ENCODE measurements around the gene KRTAP10-11. TPM values are rescaled to one million over a fixed set of nuclear protein-coding genes. Genes with fewer than 3 reads are reported as not detected.
"Not testable (repeated sequence)": the region's sequence is repeated elsewhere in the genome, so short reads cannot be mapped to it uniquely, and the experiment has no call there.

KRTAP10-11 gene
- total and polyA plus RNA-seq, 2 donors = not detected

DNA sequence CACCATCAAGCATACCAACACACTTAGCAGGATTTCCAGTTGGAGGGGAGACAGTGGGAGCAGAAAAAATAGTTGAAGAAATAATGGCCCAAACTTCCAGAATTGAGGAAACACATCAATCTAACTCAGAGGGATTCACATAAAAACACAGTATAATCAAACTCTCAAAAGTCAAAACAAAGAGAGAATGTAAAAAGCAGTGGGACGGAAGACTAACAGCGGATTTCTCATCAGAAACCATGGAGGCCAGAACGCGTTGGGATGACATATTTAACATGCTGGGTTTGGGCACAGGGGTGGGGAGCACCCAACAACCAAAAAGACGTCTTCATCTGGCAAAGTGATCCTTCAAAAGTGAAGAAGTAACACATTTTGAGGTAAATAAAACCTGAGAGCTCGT, 26.3 kb upstream of the KRTAP10-11 start:
- Histone ChIP-seq H3K4me3 (ENCODE audit: low read depth, low read length) (no peak overlapping the region), H3K36me3 (ENCODE audit: insufficient read depth) (no peaks in the 10 kb centered on the region), H3K27ac (ENCODE audit: low read depth) (no peak overlapping the region), H3K4me1 (ENCODE audit: insufficient read depth) (no peaks in the 10 kb centered on the region)
- no peak for DNase-seq (ENCODE audit: extremely low spot score)
- WGBS = 85% methylated on average over 6 of the region's 6 CpGs

DNA sequence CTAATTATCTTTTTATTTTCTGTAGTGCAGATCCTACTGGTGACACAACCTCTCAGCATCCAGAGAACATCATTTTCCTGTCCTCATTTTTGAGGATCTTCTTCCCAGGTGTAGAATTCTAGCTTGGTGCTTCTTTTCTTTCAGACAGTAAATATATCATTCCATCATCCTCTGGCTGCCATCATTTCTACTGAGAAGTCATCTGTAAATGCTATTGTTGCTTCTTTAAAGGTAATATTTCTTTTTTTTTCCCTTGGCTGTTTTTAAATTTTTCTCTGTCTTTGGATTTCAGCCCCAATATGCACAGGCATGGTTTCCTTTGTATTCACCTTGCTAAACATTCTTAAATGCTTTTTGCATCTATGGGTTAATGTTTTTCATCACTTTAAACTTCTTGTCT, 22.6 kb upstream of the KRTAP10-11 start:
- Histone ChIP-seq H3K36me3 (ENCODE audit: insufficient read depth) (no peaks in the 10 kb centered on the region), H3K4me1 (ENCODE audit: insufficient read depth) (no peaks in the 10 kb centered on the region), H3K4me3 (ENCODE audit: low read depth, low read length) (no peak overlapping the region), H3K27ac (ENCODE audit: low read depth) (no peak overlapping the region)
- no peak for DNase-seq (ENCODE audit: extremely low spot score)

DNA sequence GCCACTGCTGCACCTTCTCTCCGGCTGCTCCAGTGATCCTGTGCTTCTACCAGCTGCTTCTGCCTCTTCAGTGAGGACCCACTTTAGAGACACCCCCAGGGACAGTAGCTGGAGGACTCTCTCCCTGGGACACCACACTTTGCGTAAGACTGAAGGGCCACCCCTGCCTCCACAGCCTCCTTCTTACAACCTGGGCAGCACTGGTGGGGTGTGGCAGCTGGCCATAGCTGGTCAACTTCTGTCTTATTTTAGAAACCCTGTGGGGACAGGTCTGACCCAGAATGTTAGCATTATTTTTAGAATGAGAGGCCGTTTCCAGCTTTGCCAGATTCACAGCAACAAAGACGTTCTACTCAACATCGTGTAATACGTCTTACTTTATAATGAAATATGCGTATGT, 20.5 kb upstream of the KRTAP10-11 start:
- Histone ChIP-seq H3K27ac (ENCODE audit: low read depth) (no peak overlapping the region), H3K4me3 (ENCODE audit: low read depth, low read length) (no peak overlapping the region), H3K36me3 (ENCODE audit: insufficient read depth) (no peaks in the 10 kb centered on the region), H3K4me1 (ENCODE audit: insufficient read depth) (no peaks in the 10 kb centered on the region)
- WGBS = 89% methylated on average over 7 of the region's 7 CpGs
- no peak for DNase-seq (ENCODE audit: extremely low spot score)

DNA sequence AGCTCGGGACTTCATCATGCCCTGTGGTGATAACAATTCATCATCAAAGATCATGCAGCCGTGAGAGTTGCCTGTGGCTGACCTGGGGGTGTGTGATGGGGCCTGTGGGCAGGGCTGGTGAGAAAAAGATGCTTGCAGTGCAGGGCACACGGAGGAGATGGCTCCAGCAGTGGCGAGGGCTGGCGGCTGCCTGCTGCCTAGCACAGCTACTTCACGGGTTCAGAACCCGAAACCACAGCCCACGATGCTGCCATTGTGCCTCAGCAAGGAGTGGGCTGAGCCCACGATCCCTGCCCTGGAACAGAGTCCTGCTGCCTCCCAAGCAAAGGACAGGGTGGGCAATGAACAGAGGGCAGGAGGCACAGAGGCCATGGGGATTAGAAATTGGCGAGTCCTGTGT, 20.0 kb upstream of the KRTAP10-11 start:
- Histone ChIP-seq H3K4me3 (ENCODE audit: low read depth, low read length) (no peak overlapping the region), H3K36me3 (ENCODE audit: insufficient read depth) (no peaks in the 10 kb centered on the region), H3K27ac (ENCODE audit: low read depth) (no peak overlapping the region), H3K4me1 (ENCODE audit: insufficient read depth) (no peaks in the 10 kb centered on the region)
- DNase-seq (ENCODE audit: extremely low spot score) = no peak
- WGBS = 69% methylated on average over 10 of the region's 10 CpGs

DNA sequence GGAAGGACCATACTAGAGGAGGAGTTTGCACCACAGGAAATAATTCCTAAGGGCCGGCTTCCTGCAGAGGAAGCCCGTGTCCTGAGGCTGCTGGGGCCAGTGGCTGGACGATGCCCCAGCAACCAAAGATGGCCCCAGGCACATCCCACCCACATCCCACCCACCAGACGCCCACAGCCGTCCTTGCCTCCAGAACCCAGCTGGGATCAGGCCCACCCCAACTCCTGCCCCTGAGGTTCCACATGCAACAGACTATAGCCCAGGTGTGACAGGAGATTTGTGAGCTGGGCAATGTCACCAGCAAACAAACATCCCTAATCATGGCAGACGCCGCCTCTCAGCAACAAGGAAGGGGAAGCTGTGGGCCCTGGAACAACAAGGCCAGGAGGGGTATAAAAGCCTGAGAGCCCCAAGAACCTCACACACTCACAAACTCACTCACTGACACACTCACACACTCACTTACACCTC, 19.5 kb upstream of the KRTAP10-11 start, which contains the start of gene KRTAP10-9:
KRTAP10-9 (plus strand) TSS at position 421 of the 471 bp plus-strand sequence. CDS start 79 bp downstream, outside the sequence.
- WGBS = 49% methylated on average over 7 of the region's 7 CpGs
- H3K27ac ChIP-seq (ENCODE audit: low read depth) = no peak within 1 kb of the TSS
- no peak for DNase-seq (ENCODE audit: extremely low spot score)
- no peaks in the 10 kb centered on the region for H3K36me3 ChIP-seq (ENCODE audit: insufficient read depth)
- H3K4me1 ChIP-seq (ENCODE audit: insufficient read depth) = no peaks in the 10 kb centered on the region
- H3K4me3 ChIP-seq (ENCODE audit: low read depth, low read length) = no peak within 1 kb of the TSS

DNA sequence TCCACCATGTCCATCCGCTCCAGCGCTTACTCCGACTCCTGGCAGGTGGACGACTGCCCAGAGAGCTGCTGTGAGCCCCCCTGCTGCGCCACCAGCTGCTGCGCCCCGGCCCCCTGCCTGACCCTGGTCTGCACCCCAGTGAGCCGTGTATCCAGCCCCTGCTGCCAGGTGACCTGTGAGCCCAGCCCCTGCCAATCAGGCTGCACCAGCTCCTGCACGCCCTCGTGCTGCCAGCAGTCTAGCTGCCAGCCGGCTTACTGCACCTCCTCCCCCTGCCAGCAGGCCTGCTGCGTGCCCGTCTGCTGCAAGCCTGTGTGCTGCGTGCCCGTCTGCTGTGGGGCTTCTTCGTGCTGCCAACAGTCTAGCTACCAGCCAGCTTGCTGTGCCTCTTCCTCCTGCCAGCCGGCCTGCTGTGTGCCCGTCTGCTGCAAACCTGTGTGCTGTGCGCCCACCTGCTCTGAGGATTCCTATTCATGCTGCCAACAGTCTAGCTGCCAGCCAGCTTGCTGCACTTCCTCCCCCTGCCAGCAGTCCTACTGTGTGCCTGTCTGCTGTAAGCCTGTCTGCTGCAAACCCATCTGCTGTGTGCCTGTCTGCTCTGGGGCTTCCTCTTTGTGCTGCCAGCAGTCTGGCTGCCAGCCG, 18.9 kb upstream of the KRTAP10-11 start:
- 77% methylated on average over 19 of the region's 20 CpGs for WGBS
- not testable (repeated sequence) for H3K36me3 ChIP-seq (ENCODE audit: insufficient read depth); H3K4me3 ChIP-seq (ENCODE audit: low read depth, low read length); H3K4me1 ChIP-seq (ENCODE audit: insufficient read depth); H3K27ac ChIP-seq (ENCODE audit: low read depth); DNase-seq (ENCODE audit: extremely low spot score)

DNA sequence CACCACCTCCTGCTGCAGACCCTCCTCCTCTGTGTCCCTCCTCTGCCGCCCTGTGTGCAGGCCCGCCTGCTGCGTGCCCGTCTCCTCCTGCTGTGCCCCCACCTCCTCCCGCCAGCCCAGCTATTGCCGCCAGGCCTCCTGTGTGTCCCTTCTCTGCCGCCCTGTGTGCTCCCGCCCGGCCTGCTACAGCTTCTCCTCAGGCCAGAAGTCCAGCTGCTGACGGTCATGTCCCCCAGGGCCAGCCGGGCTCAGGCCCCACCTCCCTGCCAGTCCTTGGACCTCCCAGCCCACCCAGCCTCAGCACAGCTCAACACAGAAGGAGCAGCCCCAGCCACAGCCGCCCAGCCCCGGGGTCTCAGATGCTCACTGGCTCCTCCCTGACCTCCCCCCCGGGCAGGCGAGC, 18.4 kb upstream of the KRTAP10-11 start:
- not testable (repeated sequence) for H3K36me3 ChIP-seq (ENCODE audit: insufficient read depth); DNase-seq (ENCODE audit: extremely low spot score); H3K4me1 ChIP-seq (ENCODE audit: insufficient read depth); H3K4me3 ChIP-seq (ENCODE audit: low read depth, low read length); H3K27ac ChIP-seq (ENCODE audit: low read depth)
- WGBS = 23% methylated on average over 15 of the region's 15 CpGs

DNA sequence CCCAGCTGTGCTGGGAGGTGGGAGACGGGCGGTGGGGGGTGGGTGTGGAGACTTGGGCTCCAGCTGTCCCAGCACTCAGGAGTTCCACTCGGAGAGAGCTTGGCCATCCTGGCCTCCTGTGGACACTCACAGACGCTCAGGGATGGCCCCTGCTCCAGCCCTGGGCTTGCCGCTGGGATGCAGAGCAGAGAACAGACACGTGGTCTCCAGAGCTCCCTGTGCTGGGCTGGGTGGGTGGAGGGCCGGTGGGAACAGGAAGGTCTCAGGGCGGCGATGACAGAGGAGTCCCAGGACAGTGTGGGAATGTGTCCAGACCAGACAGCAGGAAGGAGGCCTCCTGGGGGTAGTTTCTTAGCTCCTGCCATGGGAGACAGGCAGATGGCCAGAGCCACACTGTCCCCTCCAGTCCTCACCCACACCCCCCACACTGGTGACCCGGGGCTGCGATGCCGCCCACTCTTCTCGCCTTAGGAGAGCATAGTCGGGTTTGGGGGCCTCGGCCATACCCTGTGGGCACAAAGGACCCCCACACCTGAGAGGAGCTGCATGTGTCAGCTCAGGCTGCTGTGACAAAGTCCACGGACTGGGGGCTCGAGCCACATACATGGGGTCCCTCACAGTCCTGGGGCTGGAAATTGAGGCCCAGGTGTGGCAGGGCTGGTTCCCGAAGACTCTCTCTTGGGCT, 17.4 kb upstream of the KRTAP10-11 start:
- no peak overlapping the region for H3K4me3 ChIP-seq (ENCODE audit: low read depth, low read length)
- H3K4me1 ChIP-seq (ENCODE audit: insufficient read depth) = no peaks in the 10 kb centered on the region
- DNase-seq (ENCODE audit: extremely low spot score) = no peak
- no peaks in the 10 kb centered on the region for H3K36me3 ChIP-seq (ENCODE audit: insufficient read depth)
- 56% methylated on average over 18 of the region's 18 CpGs for whole genome bisulfite sequencing
- H3K27ac ChIP-seq (ENCODE audit: low read depth) = no peak overlapping the region

DNA sequence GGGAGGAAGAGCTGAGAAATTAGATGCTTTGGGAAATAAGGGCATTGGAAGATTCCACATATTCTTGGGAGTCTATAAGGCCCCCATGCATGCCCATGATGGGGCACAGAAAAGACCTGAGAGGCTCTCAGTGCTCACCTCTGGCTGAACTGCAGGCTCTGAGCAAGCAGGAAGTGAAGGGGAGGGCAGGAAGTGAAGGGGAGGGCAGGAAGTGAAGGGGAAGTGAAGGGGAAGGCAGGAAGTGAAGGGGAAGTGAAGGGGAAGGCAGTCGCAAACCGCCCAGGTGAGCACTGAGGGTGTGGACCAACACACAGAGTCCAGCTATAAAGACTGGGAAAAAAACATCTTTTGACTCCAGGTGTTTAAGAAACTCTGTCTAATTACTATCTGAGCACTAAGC, 15.8 kb upstream of the KRTAP10-11 start:
- no peak for DNase-seq (ENCODE audit: extremely low spot score)
- no peak overlapping the region for H3K27ac ChIP-seq (ENCODE audit: low read depth)
- no peaks in the 10 kb centered on the region for H3K36me3 ChIP-seq (ENCODE audit: insufficient read depth)
- no peaks in the 10 kb centered on the region for H3K4me1 ChIP-seq (ENCODE audit: insufficient read depth)
- WGBS = 82% methylated on average over 2 of the region's 2 CpGs
- no peak overlapping the region for H3K4me3 ChIP-seq (ENCODE audit: low read depth, low read length)

DNA sequence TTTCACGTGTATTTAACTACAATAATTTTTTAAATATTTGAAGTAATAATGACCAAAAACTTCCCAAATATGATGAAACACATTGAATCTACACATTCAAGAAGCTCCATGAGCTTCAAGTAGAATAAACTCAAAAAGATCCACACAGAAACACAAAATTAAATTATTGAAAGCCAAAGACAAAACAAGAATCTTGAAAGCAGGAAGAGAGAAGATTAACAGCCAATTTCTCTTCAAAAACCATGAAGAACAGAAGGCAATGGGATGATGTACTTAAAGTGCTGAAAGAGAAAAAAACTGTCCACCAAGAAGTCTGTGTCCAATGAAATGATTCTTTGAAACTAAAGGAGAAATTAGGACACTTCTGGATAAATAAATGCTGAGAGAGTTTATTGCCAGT, 14.1 kb upstream of the KRTAP10-11 start:
- Histone ChIP-seq H3K36me3 (ENCODE audit: insufficient read depth) (no peaks in the 10 kb centered on the region), H3K27ac (ENCODE audit: low read depth) (no peak overlapping the region), H3K4me1 (ENCODE audit: insufficient read depth) (no peaks in the 10 kb centered on the region), H3K4me3 (ENCODE audit: low read depth, low read length) (no peak overlapping the region)
- WGBS = 92% methylated on average over 1 of the region's 1 CpG
- no peak for DNase-seq (ENCODE audit: extremely low spot score)

DNA sequence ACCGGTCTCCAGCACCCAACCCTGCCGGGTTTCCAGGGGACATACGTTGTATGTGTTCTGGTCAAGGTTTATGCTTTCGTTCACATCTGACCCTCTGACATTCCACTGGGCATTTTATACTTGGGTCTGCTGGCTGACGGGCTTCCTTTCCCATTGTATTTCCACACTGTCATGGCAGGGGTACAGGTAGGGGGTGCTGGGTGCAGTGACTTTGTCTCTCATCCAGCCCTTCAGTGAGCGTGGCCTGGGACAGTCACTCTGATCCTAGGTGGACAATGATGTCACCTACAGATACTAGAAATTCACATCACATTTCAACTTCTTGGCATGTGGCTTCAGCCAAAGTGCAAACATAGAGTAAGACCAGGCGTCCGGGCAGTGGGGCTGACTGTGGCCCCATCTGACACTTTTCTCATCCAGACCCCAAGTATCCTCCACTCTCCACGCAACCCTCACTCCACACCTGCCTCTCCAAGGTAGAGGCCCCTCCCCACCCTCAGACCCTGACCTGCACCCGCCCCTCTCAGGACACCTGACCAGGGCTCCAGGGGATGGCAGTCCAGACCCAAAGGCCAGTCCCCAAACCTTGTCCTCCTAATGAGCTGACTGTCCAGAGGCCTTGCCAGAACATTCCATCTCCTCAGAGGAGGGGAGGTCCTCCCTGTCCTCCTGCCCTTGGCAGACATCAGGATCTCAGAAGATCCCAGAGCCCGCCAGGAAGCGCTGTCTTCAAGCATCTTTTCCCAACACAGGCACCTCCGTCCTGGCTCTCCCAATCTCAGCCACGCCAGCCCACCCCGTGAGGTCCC, 9.8 kb upstream of the KRTAP10-11 start:
- WGBS = 76% methylated on average over 15 of the region's 15 CpGs
- Histone ChIP-seq H3K4me3 (ENCODE audit: low read depth, low read length) (no peak overlapping the region), H3K36me3 (ENCODE audit: insufficient read depth) (no peaks in the 10 kb centered on the region), H3K4me1 (ENCODE audit: insufficient read depth) (no peaks in the 10 kb centered on the region), H3K27ac (ENCODE audit: low read depth) (no peak overlapping the region)
- DNase-seq (ENCODE audit: extremely low spot score) = no peak

DNA sequence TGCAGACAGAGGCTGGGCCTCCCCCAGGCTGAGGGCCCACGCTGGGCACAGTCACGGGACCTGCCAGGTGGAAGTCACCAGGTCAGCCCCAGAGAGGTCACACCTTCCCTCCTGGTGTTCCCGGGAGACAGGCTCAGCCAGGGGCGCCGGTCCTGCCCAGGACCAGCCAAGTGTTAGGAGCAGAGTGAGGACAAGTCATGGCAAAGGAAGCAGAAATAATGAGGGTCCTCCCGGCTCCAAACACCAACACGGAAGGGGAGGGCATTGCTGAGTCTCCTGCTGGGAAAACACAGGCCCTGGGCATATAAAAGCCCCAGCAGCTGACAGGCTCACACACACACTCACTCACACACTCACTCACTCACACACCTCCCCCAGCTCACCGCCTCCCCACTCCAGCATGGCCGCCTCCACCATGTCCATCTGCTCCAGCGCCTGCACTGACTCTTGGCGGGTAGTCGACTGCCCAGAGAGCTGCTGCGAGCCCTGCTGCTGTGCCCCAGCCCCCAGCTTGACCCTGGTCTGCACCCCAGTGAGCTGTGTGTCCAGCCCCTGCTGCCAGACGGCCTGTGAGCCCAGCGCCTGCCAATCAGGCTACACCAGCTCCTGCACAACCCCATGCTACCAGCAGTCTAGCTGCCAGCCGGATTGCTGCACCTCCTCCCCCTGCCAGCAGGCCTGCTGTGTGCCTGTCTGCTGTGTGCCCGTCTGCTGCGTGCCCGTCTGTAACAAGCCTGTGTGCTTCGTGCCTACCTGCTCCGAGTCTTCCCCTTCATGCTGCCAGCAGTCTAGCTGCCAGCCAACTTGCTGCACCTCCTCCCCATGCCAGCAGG, 9.0 kb upstream of the KRTAP10-11 start, which contains the start of gene KRTAP10-10:
KRTAP10-10 (plus strand) TSS at position 339 of the 833 bp plus-strand sequence; CDS start at position 401, 62 bp downstream.
- Histone ChIP-seq H3K27ac (ENCODE audit: low read depth) (no peak within 1 kb of the TSS), H3K4me3 (ENCODE audit: low read depth, low read length) (no peak within 1 kb of the TSS), H3K36me3 (ENCODE audit: insufficient read depth) (no peaks in the 10 kb centered on the region), H3K4me1 (ENCODE audit: insufficient read depth) (no peaks in the 10 kb centered on the region)
- no peak for DNase-seq (ENCODE audit: extremely low spot score)
- 48% methylated on average over 21 of the region's 21 CpGs for WGBS

DNA sequence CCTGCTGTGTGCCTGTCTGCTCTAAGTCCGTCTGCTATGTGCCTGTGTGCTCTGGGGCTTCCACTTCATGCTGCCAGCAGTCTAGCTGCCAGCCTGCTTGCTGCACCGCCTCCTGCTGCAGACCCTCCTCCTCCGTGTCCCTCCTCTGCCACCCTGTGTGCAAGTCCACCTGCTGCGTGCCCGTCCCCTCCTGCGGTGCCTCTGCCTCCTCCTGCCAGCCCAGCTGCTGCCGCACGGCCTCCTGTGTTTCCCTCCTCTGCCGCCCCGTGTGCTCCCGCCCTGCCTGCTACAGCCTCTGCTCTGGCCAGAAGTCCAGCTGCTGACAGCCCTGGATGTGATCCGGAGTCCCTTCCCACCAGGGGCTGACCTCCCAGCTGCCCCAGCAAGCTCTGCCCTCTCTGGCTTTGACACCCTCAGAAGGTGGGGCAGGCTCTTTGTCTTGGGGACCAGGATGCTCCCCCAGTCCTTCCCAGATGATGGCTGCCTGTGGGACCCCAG, 8.3 kb upstream of the KRTAP10-11 start:
- not testable (repeated sequence) for H3K4me3 ChIP-seq (ENCODE audit: low read depth, low read length); H3K36me3 ChIP-seq (ENCODE audit: insufficient read depth); DNase-seq (ENCODE audit: extremely low spot score); H3K27ac ChIP-seq (ENCODE audit: low read depth); H3K4me1 ChIP-seq (ENCODE audit: insufficient read depth)
- 55% methylated on average over 11 of the region's 12 CpGs for WGBS

Measured in urinary bladder (tissue), 4 donors.